Ovary (tissue), 3 donors: ENCODE results near the gene FLNA.

Experiments
- EP300 ChIP-seq: sonication (generic); formaldehyde crosslinking; IDR thresholded peaks from one replicate; pipeline ENCODE4 v1.6.1; 2017; ENCODE audit warnings: antibody characterized with exemption
- POLR2A ChIP-seq: fragments of 450-650 bp; IDR thresholded peaks from one replicate; pipeline ENCODE4 v1.6.1; 2017; ENCODE audit warnings: antibody characterized with exemption, mild to moderate bottlenecking, moderate library complexity
- TF ChIP-seq, protein P1 (sequence below), 3 donors: fragments of 450-650 bp in 2 of 3; fragments of 200-600 bp in 1 of 3; IDR thresholded peaks; one replicate each; pipeline versions ENCODE4 v1.5.1 to v1.8.0; 2016 to 2022; ENCODE audit warnings: antibody characterized with exemption in 3 of 3, mild to moderate bottlenecking in 1 of 3
- donor health status: DM: no; HTN: no; CAD: no.

DNA sequence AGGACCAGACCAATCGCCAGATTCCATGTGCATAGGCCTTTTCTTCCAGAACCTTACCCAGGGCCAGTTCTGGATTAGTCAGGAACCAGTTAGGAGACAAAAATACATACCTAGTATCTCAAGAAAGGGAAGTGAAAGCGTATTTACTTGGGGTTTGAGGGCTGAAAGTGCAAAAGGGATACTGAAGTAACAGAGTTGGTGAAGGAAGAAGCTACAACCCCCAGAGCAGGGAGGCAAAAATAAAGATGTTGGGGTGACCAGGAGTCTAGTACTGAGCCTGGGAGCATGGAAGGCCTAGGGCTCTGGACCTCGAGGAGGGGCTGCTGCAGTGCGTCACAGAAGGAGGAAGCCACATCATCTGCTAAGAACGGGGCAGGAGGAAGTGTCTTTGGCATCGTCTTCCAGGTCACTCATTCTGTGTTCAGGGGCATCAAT is 40.6 kb downstream of the FLNA start:
- TF ChIP-seq, protein P1, sequence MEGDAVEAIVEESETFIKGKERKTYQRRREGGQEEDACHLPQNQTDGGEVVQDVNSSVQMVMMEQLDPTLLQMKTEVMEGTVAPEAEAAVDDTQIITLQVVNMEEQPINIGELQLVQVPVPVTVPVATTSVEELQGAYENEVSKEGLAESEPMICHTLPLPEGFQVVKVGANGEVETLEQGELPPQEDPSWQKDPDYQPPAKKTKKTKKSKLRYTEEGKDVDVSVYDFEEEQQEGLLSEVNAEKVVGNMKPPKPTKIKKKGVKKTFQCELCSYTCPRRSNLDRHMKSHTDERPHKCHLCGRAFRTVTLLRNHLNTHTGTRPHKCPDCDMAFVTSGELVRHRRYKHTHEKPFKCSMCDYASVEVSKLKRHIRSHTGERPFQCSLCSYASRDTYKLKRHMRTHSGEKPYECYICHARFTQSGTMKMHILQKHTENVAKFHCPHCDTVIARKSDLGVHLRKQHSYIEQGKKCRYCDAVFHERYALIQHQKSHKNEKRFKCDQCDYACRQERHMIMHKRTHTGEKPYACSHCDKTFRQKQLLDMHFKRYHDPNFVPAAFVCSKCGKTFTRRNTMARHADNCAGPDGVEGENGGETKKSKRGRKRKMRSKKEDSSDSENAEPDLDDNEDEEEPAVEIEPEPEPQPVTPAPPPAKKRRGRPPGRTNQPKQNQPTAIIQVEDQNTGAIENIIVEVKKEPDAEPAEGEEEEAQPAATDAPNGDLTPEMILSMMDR (IDR thresholded peaks at IDR 0.05): no peak
- no peak for TF ChIP-seq POLR2A
- no peak for TF ChIP-seq EP300
